CD4-positive, alpha-beta memory T cell (primary cell): ENCODE measurements around the gene RBFA. TPM values are rescaled to one million over a fixed set of nuclear protein-coding genes. Genes with fewer than 3 reads are reported as not detected.
"Not testable (repeated sequence)": the region's sequence is repeated elsewhere in the genome, so short reads cannot be mapped to it uniquely, and the experiment has no call there.

Source experiments
- CTCF ChIA-PET: fragments of 350-600 bp; sonication (Branson Sonifier 250); formaldehyde crosslinking; loops from one replicate; lab custom pipeline; 2021; ENCODE audit warnings: inconsistent platforms; ENCODE audit not compliant: partially characterized antibody; lab: Charles Lee
- POLR2A ChIA-PET: fragments of 350-600 bp; sonication (Branson Sonifier 250); formaldehyde crosslinking; loops from one replicate; lab custom pipeline; 2021; ENCODE audit not compliant: partially characterized antibody; lab: Charles Lee
- DNase-seq, 5 donors: peaks; one replicate each; pipeline versions ENCODE4 v3.0.0 to v3.0.0-alpha.2; 2020 to 2022; ENCODE audit warnings: mixed read lengths in 1 of 5
- H3K27ac ChIP-seq: one replicate; pipeline ENCODE4 v1.7.0; 2013; ENCODE audit warnings: low read depth, low read length
- H3K27me3 ChIP-seq: 2 replicates; pipeline ENCODE4 v1.7.0; 2013; ENCODE audit warnings: mild to moderate bottlenecking, low read length, moderate library complexity; ENCODE audit not compliant: insufficient read depth
- H3K36me3 ChIP-seq: 2 replicates; pipeline ENCODE4 v1.7.0; 2013; ENCODE audit warnings: mild to moderate bottlenecking, low read length, moderate library complexity; ENCODE audit not compliant: insufficient read depth
- H3K4me1 ChIP-seq: 2 replicates; pipeline ENCODE4 v1.7.0; 2013; ENCODE audit warnings: mild to moderate bottlenecking, low read length, moderate library complexity; ENCODE audit not compliant: insufficient read depth
- H3K4me3 ChIP-seq, 2 donors: one replicate each; pipeline ENCODE4 v1.7.0; 2013; ENCODE audit warnings: low read length in 2 of 2, mild to moderate bottlenecking in 1 of 2
- H3K9me3 ChIP-seq, 2 donors: one replicate each; pipeline ENCODE4 v1.7.0; 2013; ENCODE audit warnings: low read length in 2 of 2, control low read depth in 1 of 2; ENCODE audit not compliant: control insufficient read depth in 1 of 2
- H3K27ac Mint-ChIP-seq, 7 donors: one replicate each; pipeline ENCODE4 v1.8.0; 2020 to 2021; ENCODE audit warnings: mixed read lengths in 7 of 7, mild to moderate bottlenecking in 6 of 7, inconsistent platforms in 3 of 7, moderate library complexity in 3 of 7
- H3K27me3 Mint-ChIP-seq, 2 donors: one replicate each; pipeline ENCODE4 v1.8.0; 2020 to 2021; ENCODE audit warnings: mixed read lengths in 2 of 2
- H3K36me3 Mint-ChIP-seq, 2 donors: one replicate each; pipeline ENCODE4 v1.8.0; 2020 to 2021; ENCODE audit warnings: mixed read lengths in 2 of 2, inconsistent platforms in 1 of 2, mild to moderate bottlenecking in 1 of 2
- H3K4me1 Mint-ChIP-seq, 4 donors: one replicate each; pipeline ENCODE4 v1.8.0; 2020 to 2021; ENCODE audit warnings: mixed read lengths in 4 of 4, mild to moderate bottlenecking in 1 of 4
- H3K4me3 Mint-ChIP-seq, 8 donors: one replicate each; pipeline ENCODE4 v1.8.0; 2020 to 2021; ENCODE audit warnings: mixed read lengths in 8 of 8, mild to moderate bottlenecking in 7 of 8, moderate library complexity in 6 of 8, inconsistent platforms in 3 of 8
- H3K9me3 Mint-ChIP-seq, 8 donors: one replicate each; pipeline ENCODE4 v1.8.0; 2020 to 2021; ENCODE audit warnings: mixed read lengths in 8 of 8, mild to moderate bottlenecking in 5 of 8, inconsistent platforms in 3 of 8, moderate library complexity in 1 of 8
- intact Hi-C: fragments of 100-400 bp; cut with micrococcal nuclease; formaldehyde crosslinking; loops from one replicate; pipeline ENCODE4 v1.15.1; 2023
- polyA plus RNA-seq, 2 donors: library from polyadenylated mRNA; unstranded; fragments of 300-500 nt; fragmentation: Illumina TruSeq; gene quantifications; one replicate each; pipeline ENCODE4 v1.2.3, GENCODE V29; 2021
- total RNA-seq, 2 experiments: library from RNA; stranded (reverse); gene quantifications; one replicate each; pipeline ENCODE4 v1.2.3, GENCODE V29; 2021

RBFA gene
- total and polyA plus RNA-seq, 4 experiments from 2014 or later = 8.8 to 14.9 (median 12.0) TPM

DNA sequence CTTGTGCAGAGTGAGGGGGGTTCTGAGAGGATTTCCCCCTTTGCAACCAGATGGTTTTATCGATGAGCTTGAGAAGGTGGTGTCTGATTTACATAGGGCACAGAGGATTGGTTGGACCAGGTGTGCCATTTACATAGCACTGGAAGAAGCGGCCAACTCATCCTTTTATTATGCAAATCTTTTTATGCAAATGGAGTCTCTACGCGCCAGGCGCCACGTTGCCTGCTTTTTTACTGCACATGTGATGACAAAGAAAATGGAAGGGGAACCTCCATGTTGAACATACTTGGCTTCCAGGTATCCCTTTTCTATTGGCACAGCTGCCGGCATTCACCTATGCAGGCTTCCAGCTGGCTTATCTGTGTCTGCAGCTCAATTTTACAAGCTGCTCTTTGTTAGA, 27.5 kb upstream of the RBFA start:
- Histone ChIP-seq H3K9me3 (no peaks in the 10 kb centered on the region), H3K4me3 (no peak overlapping the region), H3K27me3 (no peaks in the 10 kb centered on the region), H3K4me1 (no peaks in the 10 kb centered on the region), H3K36me3 (no peaks in the 10 kb centered on the region), H3K27ac (no peak overlapping the region)
- no peak for DNase-seq
- no peaks in the 10 kb centered on the region for H3K27me3 Mint-ChIP-seq
- no peak overlapping the region for H3K4me3 Mint-ChIP-seq
- H3K36me3 Mint-ChIP-seq = peaks cover 5 to 8% of the 10 kb centered on the region in 2 donors
- peaks cover 0 to 55% (median 23%) of the 10 kb centered on the region in 8 donors for H3K9me3 Mint-ChIP-seq
- H3K27ac Mint-ChIP-seq = no peak overlapping the region
- ChIA-PET CTCF (no interaction called here), POLR2A (no interaction called here)
- no peaks in the 10 kb centered on the region for H3K4me1 Mint-ChIP-seq
- intact Hi-C loops = no loop called here

- Mint-ChIP-seq H3K27me3 (no peaks in the 10 kb centered on the region), H3K4me3 (no peak overlapping the region), H3K27ac (no peak overlapping the region), H3K4me1 (no peaks in the 10 kb centered on the region), H3K36me3 (peaks cover 11 to 15% of the 10 kb centered on the region in 2 donors), H3K9me3 (peaks cover 0 to 55% (median 33%) of the 10 kb centered on the region in 8 donors)
- intact Hi-C loops = no loop called here
- no peak overlapping the region for H3K27ac ChIP-seq
- CTCF ChIA-PET = no interaction called here
- DNase-seq = no peak
- no peaks in the 10 kb centered on the region for H3K9me3 ChIP-seq
- H3K4me3 ChIP-seq = no peak overlapping the region
- no peaks in the 10 kb centered on the region for H3K4me1 ChIP-seq
- H3K27me3 ChIP-seq = no peaks in the 10 kb centered on the region
- POLR2A ChIA-PET = no interaction called here
- no peaks in the 10 kb centered on the region for H3K36me3 ChIP-seq
These were observed 24.3 kb upstream of the RBFA start for GRCh38 chr18:80009661-80010550.

GRCh38 chr18:80010551-80010906, 23.7 kb upstream of the RBFA start:
- H3K9me3 Mint-ChIP-seq = peaks cover 0 to 55% (median 33%) of the 10 kb centered on the region in 8 donors
- ChIA-PET CTCF (no interaction called here), POLR2A (no interaction called here)
- no peaks in the 10 kb centered on the region for H3K27me3 ChIP-seq
- no peaks in the 10 kb centered on the region for H3K36me3 ChIP-seq
- no peaks in the 10 kb centered on the region for H3K4me1 Mint-ChIP-seq
- H3K27ac Mint-ChIP-seq = no peak overlapping the region
- no peaks in the 10 kb centered on the region for H3K4me1 ChIP-seq
- H3K4me3 Mint-ChIP-seq = no peak overlapping the region
- H3K36me3 Mint-ChIP-seq = peaks cover 11 to 15% of the 10 kb centered on the region in 2 donors
- H3K27ac ChIP-seq = no peak overlapping the region
- intact Hi-C loops = no loop called here
- no peaks in the 10 kb centered on the region for H3K27me3 Mint-ChIP-seq
- H3K9me3 ChIP-seq = no peaks in the 10 kb centered on the region
- no peak for DNase-seq
- no peak overlapping the region for H3K4me3 ChIP-seq

GRCh38 chr18:80011496-80012137, 22.6 kb upstream of the RBFA start:
- H3K36me3 ChIP-seq, H3K9me3 ChIP-seq, H3K27me3 Mint-ChIP-seq, DNase-seq, intact Hi-C loops, POLR2A ChIA-PET, H3K4me3 ChIP-seq, H3K4me1 Mint-ChIP-seq, H3K4me1 ChIP-seq, CTCF ChIA-PET, H3K27ac ChIP-seq, H3K27me3 ChIP-seq, H3K4me3 Mint-ChIP-seq: not testable (repeated sequence)
- Mint-ChIP-seq H3K27ac (peak overlapping the region in 1 of 7 donors; percentile 43), H3K36me3 (peaks cover 11 to 15% of the 10 kb centered on the region in 2 donors), H3K9me3 (peaks cover 0 to 55% (median 32%) of the 10 kb centered on the region in 8 donors)

DNA sequence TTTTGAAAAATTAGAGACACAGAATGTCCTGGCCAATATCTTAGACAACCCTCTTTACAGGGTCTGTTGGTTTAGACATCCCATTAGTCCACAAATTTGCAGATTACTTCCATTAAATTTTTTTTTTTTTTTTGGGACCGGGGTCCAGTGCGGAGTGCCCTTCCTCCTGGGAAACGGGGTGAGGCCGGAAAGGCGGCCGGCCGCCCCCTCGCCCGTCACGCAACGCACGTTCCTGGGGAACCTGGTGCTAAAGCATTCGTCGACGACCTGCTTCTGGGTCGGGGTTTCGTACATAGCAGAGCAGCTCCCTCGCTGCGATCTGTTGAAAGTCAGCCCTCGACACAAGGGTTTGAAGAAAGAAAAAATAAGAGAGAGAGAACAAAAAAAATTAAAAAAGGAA, 21.5 kb upstream of the RBFA start:
- Mint-ChIP-seq H3K36me3 (peaks cover 10 to 15% of the 10 kb centered on the region in 2 donors), H3K27me3 (no peaks in the 10 kb centered on the region), H3K9me3 (peaks cover 0 to 51% (median 31%) of the 10 kb centered on the region in 8 donors), H3K4me1 (no peaks in the 10 kb centered on the region), H3K27ac (no peak overlapping the region), H3K4me3 (no peak overlapping the region)
- Histone ChIP-seq H3K4me1 (no peaks in the 10 kb centered on the region), H3K36me3 (no peaks in the 10 kb centered on the region), H3K27me3 (no peaks in the 10 kb centered on the region), H3K9me3 (no peaks in the 10 kb centered on the region), H3K4me3 (no peak overlapping the region), H3K27ac (no peak overlapping the region)
- ChIA-PET CTCF (interaction anchor here (0.7 kb wide), 1 partner anchor 26 kb away, joined by 3 read pairs; no protein-coding TSS in a partner anchor), POLR2A (no interaction called here)
- no peak for DNase-seq
- intact Hi-C loops = no loop called here

DNA sequence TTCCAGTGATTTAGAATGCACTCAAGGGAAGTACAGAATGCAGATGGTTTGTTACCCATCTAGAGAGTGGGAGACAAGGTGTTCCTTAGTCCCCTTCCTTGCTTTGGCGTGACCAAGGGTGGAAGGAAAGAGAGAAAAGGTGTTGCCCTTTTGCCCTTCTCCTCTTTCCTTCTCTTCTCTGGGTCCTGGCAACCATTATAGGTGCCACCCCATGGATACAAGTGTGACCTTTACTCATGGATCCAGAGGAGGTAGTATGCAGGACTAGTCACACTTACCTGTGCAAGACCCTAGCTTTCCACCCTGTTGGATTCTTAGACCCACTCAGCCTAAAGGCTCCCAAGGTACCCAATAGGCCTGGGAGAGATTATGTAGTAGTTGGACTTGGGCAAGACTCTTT, 11.6 kb upstream of the RBFA start:
- no peaks in the 10 kb centered on the region for H3K4me1 ChIP-seq
- no peak overlapping the region for H3K27ac ChIP-seq
- H3K27me3 Mint-ChIP-seq = no peaks in the 10 kb centered on the region
- peaks cover 35 to 40% of the 10 kb centered on the region in 2 donors for H3K36me3 Mint-ChIP-seq
- peak overlapping the region in 2 of 7 donors; percentile 27 to 35 for H3K27ac Mint-ChIP-seq
- H3K4me3 Mint-ChIP-seq = peak overlapping the region in 1 of 8 donors; percentile 33
- no peak overlapping the region for H3K4me3 ChIP-seq
- H3K4me1 Mint-ChIP-seq = no peaks in the 10 kb centered on the region
- peak in 2 of 5 donors; percentile 5 to 20 for DNase-seq
- H3K36me3 ChIP-seq = no peaks in the 10 kb centered on the region
- H3K27me3 ChIP-seq = no peaks in the 10 kb centered on the region
- CTCF ChIA-PET = no interaction called here
- H3K9me3 Mint-ChIP-seq = peaks cover 3 to 97% (median 86%) of the 10 kb centered on the region in 8 donors
- H3K9me3 ChIP-seq = peaks cover 7 to 60% of the 10 kb centered on the region in 2 donors
- POLR2A ChIA-PET = interaction anchor here (0.5 kb wide), 1 partner anchor 11 kb away, joined by 3 read pairs; no protein-coding TSS in a partner anchor
- intact Hi-C loops = no loop called here

DNA sequence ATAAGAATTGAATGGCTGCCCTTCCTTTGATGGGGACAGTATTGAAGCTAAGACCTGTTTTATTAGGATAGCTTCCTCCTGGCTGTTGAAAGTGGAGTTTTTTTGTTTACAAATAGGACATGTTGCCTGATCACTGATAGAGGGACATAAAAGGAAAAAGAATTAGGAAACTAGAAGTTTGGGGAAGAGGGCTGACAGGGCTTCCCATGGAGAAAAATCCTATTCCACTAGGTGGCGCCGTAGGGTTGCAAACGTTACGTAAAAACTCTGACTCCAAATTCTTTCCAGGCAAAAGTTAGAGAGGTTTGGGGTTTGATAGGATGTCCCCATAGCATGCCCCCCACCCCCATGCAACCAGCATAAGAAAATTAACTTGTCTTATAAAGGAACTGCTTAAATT, 11.1 kb upstream of the RBFA start:
- no peak for DNase-seq
- peaks cover under 1 to 95% (median 83%) of the 10 kb centered on the region in 8 donors for H3K9me3 Mint-ChIP-seq
- Histone ChIP-seq H3K27me3 (no peaks in the 10 kb centered on the region), H3K27ac (no peak overlapping the region), H3K36me3 (no peaks in the 10 kb centered on the region), H3K4me1 (no peaks in the 10 kb centered on the region), H3K4me3 (no peak overlapping the region), H3K9me3 (peaks cover 7 to 60% of the 10 kb centered on the region in 2 donors)
- H3K4me3 Mint-ChIP-seq = peak overlapping the region in 1 of 8 donors; percentile 40
- H3K27ac Mint-ChIP-seq = no peak overlapping the region
- H3K36me3 Mint-ChIP-seq = peaks cover 35 to 40% of the 10 kb centered on the region in 2 donors
- H3K27me3 Mint-ChIP-seq = no peaks in the 10 kb centered on the region
- no peaks in the 10 kb centered on the region for H3K4me1 Mint-ChIP-seq
- intact Hi-C loops = no loop called here
- POLR2A ChIA-PET = interaction anchor here (0.5 kb wide), 1 partner anchor 11 kb away, joined by 3 read pairs; no protein-coding TSS in a partner anchor
- CTCF ChIA-PET = no interaction called here
